HG02763 (cell line): ENCODE measurements around the gene SLC26A8.
"Not testable (repeated sequence)": the region's sequence is repeated elsewhere in the genome, so short reads cannot be mapped to it uniquely, and the experiment has no call there.

Experiments used
- ATAC-seq: cut with Tn5 transposase; IDR thresholded peaks from one replicate; pipeline ENCODE4 v1.9.1; 2021; ENCODE audit warnings: mild to moderate bottlenecking, moderate library complexity; ENCODE audit not compliant: unreplicated experiment

The SLC26A8 gene

GRCh38 chr6:35955521-35955920 lies 68.9 kb downstream of the SLC26A8 start:
- ATAC-seq = no peak

- ATAC-seq = no peak
Measured at GRCh38 chr6:35955071-35955470, 69.4 kb downstream of the SLC26A8 start.

- ATAC-seq = no peak
Measured at GRCh38 chr6:35954333-35954732, 70.1 kb downstream of the SLC26A8 start.

GRCh38 chr6:35948725-35949124 lies 75.7 kb downstream of the SLC26A8 start:
- ATAC-seq = no peak

- ATAC-seq = no peak
Measured at GRCh38 chr6:35945650-35946025, 78.8 kb downstream of the SLC26A8 start.

- ATAC-seq = no peak
Measured at GRCh38 chr6:35943390-35943789, 81.1 kb downstream of the SLC26A8 start.

- ATAC-seq = no peak
Measured at GRCh38 chr6:35942355-35942754, 82.1 kb downstream of the SLC26A8 start.

- not testable (repeated sequence) for ATAC-seq
Measured at GRCh38 chr6:35941170-35941569, 83.3 kb downstream of the SLC26A8 start.

- ATAC-seq = not testable (repeated sequence)
Measured at GRCh38 chr6:35940014-35940413, 84.4 kb downstream of the SLC26A8 start.

GRCh38 chr6:35939259-35939658 lies 85.2 kb downstream of the SLC26A8 start:
- not testable (repeated sequence) for ATAC-seq

GRCh38 chr6:35936681-35937359 lies 87.6 kb downstream of the SLC26A8 start:
- ATAC-seq = no peak

GRCh38 chr6:35935469-35935868 lies 89.0 kb downstream of the SLC26A8 start:
- ATAC-seq = no peak

- ATAC-seq = no peak
Measured at GRCh38 chr6:35933844-35934243, 90.6 kb downstream of the SLC26A8 start.

GRCh38 chr6:35931873-35932272 lies 92.6 kb downstream of the SLC26A8 start:
- not testable (repeated sequence) for ATAC-seq

- ATAC-seq = no peak
Measured at GRCh38 chr6:35931120-35931561, 93.3 kb downstream of the SLC26A8 start.

GRCh38 chr6:35929601-35930000 lies 94.8 kb downstream of the SLC26A8 start:
- ATAC-seq = no peak

GRCh38 chr6:35926509-35927215 lies 97.8 kb downstream of the SLC26A8 start:
- no peak for ATAC-seq

- no peak for ATAC-seq
Measured at GRCh38 chr6:35925961-35926360, 98.5 kb downstream of the SLC26A8 start.

- no peak for ATAC-seq
Measured at GRCh38 chr6:35924146-35924545, 100.3 kb downstream of the SLC26A8 start.

GRCh38 chr6:35922139-35922554 lies 102.3 kb downstream of the SLC26A8 start:
- no peak for ATAC-seq

- peak; percentile 85 for ATAC-seq
Measured at GRCh38 chr6:35920793-35921732, 103.4 kb downstream of the SLC26A8 start, which contains the start of gene SRPK1. SRPK1 (minus strand) TSS chr6:35921098; CDS start chr6:35921056, 42 bp downstream.
